K562 (cell line): ENCODE data around the gene NECTIN1. TPM values are rescaled to one million over a fixed set of nuclear protein-coding genes. Genes with fewer than 3 reads are reported as not detected.

Source experiments
- ATAC-seq: fragments of 200-7000 bp; cut with Tn5 transposase; 3 replicates; pipeline ENCODE4 v1.9.1; 2020; ENCODE audit warnings: moderate library complexity
- BruUV-seq: library from RNA; stranded (reverse); fragments of 400-500 nt; replicated peaks from 2 replicates; lab custom pipeline; 2021; lab: Mats Ljungman, UMichigan
- CTCF ChIA-PET: fragments of 300-600 bp; formaldehyde crosslinking; extraction: SDS; loops from one replicate; lab custom pipeline; 2021; ENCODE audit warnings: low intra/inter-chr PET ratio; lab: Yijun Ruan, JAX
- POLR2A ChIA-PET: fragments of 300-600, 350-650 bp; sonication (Branson Sonifier 250); formaldehyde crosslinking; extraction: SDS; loops from one replicate; lab custom pipeline; 2021; ENCODE audit warnings: antibody characterized with exemption, inconsistent platforms; lab: Yijun Ruan, JAX
- DNase-seq, 4 experiments: peaks; one replicate each; pipeline versions ENCODE4 v3.0.0 to v3.0.0-alpha.2; 2011 to 2018; ENCODE audit warnings: low spot score in 3 of 4, mixed read lengths in 3 of 4; ENCODE audit errors: extremely low read depth in 1 of 4
- FAIRE-seq: peaks from 2 replicates; lab custom pipeline; 2011; peaks lifted over from hg19 to GRCh38; lab: Jason Lieb, UNC
- H2AFZ ChIP-seq: 2 replicates; pipeline ENCODE4 v1.6.0; 2011; ENCODE audit warnings: low read depth, low read length, control low read depth, inconsistent platforms
- H3K27ac ChIP-seq: fragments of 200-600 bp; 3 replicates; pipeline ENCODE4 v1.8.0; 2011; ENCODE audit warnings: low read depth, mild to moderate bottlenecking, control low read depth, inconsistent platforms, low read length, moderate library complexity, mixed read lengths; ENCODE audit errors: extremely low read depth
- H3K27me3 ChIP-seq, 2 experiments: fragments of 300-600 bp in 1 of 2; 2 replicates in 1 of 2; 3 replicates in 1 of 2; pipeline versions ENCODE4 v1.6.0 to v1.8.0; 2011; ENCODE audit warnings: inconsistent platforms in 2 of 2, low read length in 2 of 2, mild to moderate bottlenecking in 1 of 2, mixed read lengths in 1 of 2, moderate library complexity in 1 of 2; ENCODE audit not compliant: control insufficient read depth in 2 of 2, insufficient read depth in 2 of 2
- H3K36me3 ChIP-seq: fragments of 300-600 bp; 3 replicates; pipeline ENCODE4 v1.8.0; 2011; ENCODE audit warnings: mild to moderate bottlenecking, low read length, inconsistent platforms; ENCODE audit not compliant: control insufficient read depth, insufficient read depth
- H3K4me1 ChIP-seq, 2 experiments: fragments of 200-600 bp in 1 of 2; replicated peaks in 1 of 2; 2 replicates in 1 of 2; 3 replicates in 1 of 2; pipeline versions ENCODE4 v1.5.1 to v1.8.0; 2011; ENCODE audit warnings: inconsistent platforms in 2 of 2, low read length in 2 of 2, mild to moderate bottlenecking in 1 of 2, mixed read lengths in 1 of 2, moderate library complexity in 1 of 2; ENCODE audit not compliant: control insufficient read depth in 2 of 2, insufficient read depth in 2 of 2
- H3K4me2 ChIP-seq: 2 replicates; pipeline ENCODE4 v1.6.1; 2011; ENCODE audit warnings: low read length, control low read depth, inconsistent platforms, mixed read lengths; ENCODE audit not compliant: insufficient read depth
- H3K4me3 ChIP-seq: fragments of 200-600 bp; sonication (generic), shearing (Covaris generic); 2 replicates; pipeline ENCODE4 v1.5.1; 2016; ENCODE audit warnings: control low read depth, inconsistent platforms
- H3K79me2 ChIP-seq: fragments of 200-600 bp; 3 replicates; pipeline ENCODE4 v1.8.0; 2011; ENCODE audit warnings: low read length, inconsistent platforms; ENCODE audit not compliant: control insufficient read depth, insufficient read depth
- H3K9ac ChIP-seq, 2 experiments: 2 replicates each; pipeline versions ENCODE4 v1.6.0 to v1.6.1; 2011; ENCODE audit warnings: low read depth in 2 of 2, low read length in 2 of 2, control low read depth in 1 of 2, inconsistent platforms in 1 of 2, mild to moderate bottlenecking in 1 of 2, mixed read lengths in 1 of 2; ENCODE audit not compliant: insufficient read depth in 1 of 2
- H3K9me1 ChIP-seq: one replicate; pipeline ENCODE4 v1.6.0; 2011; ENCODE audit warnings: inconsistent platforms, mild to moderate bottlenecking, low read length, moderate library complexity; ENCODE audit not compliant: control insufficient read depth, insufficient read depth
- H3K9me3 ChIP-seq: replicated peaks from 2 replicates; pipeline ENCODE4 v1.5.1; 2011; ENCODE audit warnings: low read depth, low read length, inconsistent platforms; ENCODE audit not compliant: control insufficient read depth, insufficient read depth
- H4K20me1 ChIP-seq: replicated peaks from 2 replicates; pipeline ENCODE4 v1.6.1; 2011; ENCODE audit warnings: low read length, inconsistent platforms, mixed read lengths; ENCODE audit not compliant: control insufficient read depth, insufficient read depth
- CBX2 ChIP-seq: fragments of 200-600 bp; sonication (generic); IDR thresholded peaks from one replicate; pipeline ENCODE4 v1.6.1; 2012; ENCODE audit warnings: mild to moderate bottlenecking, low read length, inconsistent platforms; ENCODE audit not compliant: insufficient read depth, poor library complexity, severe bottlenecking
- FOXM1 ChIP-seq, 2 experiments: fragments of 450-650 bp in 1 of 2; sonication (generic) in 1 of 2; formaldehyde crosslinking in 1 of 2; IDR thresholded peaks; 2 replicates each; pipeline versions ENCODE4 v1.6.1 to v1.9.0; 2017 to 2022; ENCODE audit warnings: low read depth in 2 of 2, mild to moderate bottlenecking in 2 of 2, missing genetic modification reagents in 1 of 2, moderate library complexity in 1 of 2
- HDAC1 ChIP-seq, 2 experiments: fragments of 450-650 bp; IDR thresholded peaks; 2 replicates each; pipeline ENCODE4 v1.6.1; 2016 to 2017; ENCODE audit warnings: inconsistent platforms in 1 of 2, mild to moderate bottlenecking in 1 of 2, moderate library complexity in 1 of 2
- MTF1 ChIP-seq: fragments of 250-450 bp; sonication (Bioruptor Pico); IDR thresholded peaks from 2 replicates; pipeline ENCODE4 v1.9.0; 2021; ENCODE audit warnings: moderate library complexity, mild to moderate bottlenecking, inconsistent platforms, borderline replicate concordance
- PRMT5 ChIP-seq: sonication (generic); formaldehyde crosslinking; IDR thresholded peaks from 2 replicates; pipeline ENCODE4 v1.5.0; 2020; ENCODE audit warnings: missing genetic modification reagents
- RCOR1 ChIP-seq, 2 experiments: IDR thresholded peaks; 2 replicates each; pipeline ENCODE4 v1.6.1; 2012; ENCODE audit warnings: low read depth in 2 of 2, low read length in 2 of 2, borderline replicate concordance in 1 of 2, improper control_type of control experiment in 1 of 2
- SRSF9 ChIP-seq: fragments of 200-400 bp; formaldehyde crosslinking; IDR thresholded peaks from 2 replicates; pipeline ENCODE4 v1.6.1; 2017; ENCODE audit warnings: low read depth, low read length, borderline replicate concordance
- ZFP1 ChIP-seq: fragments of 450-650 bp; formaldehyde crosslinking; IDR thresholded peaks from 2 replicates; pipeline ENCODE4 v1.4.0; 2020; ENCODE audit warnings: mild to moderate bottlenecking, mixed read lengths
- ZNF282 ChIP-seq: sonication (generic); formaldehyde crosslinking; IDR thresholded peaks from 2 replicates; pipeline ENCODE4 v1.8.1; 2023; ENCODE audit warnings: missing genetic modification reagents
- ZNF408 ChIP-seq: fragments of 250-450 bp; sonication (Bioruptor Pico); IDR thresholded peaks from 2 replicates; pipeline ENCODE4 v1.4.0; 2020; ENCODE audit warnings: low read depth, mild to moderate bottlenecking, moderate library complexity
- ZNF76 ChIP-seq: fragments of 250-450 bp; sonication (Bioruptor Pico); IDR thresholded peaks from 2 replicates; pipeline ENCODE4 v1.4.0; 2020; ENCODE audit warnings: mild to moderate bottlenecking, moderate library complexity, borderline replicate concordance
- WGBS: fragments of 100-300 bp; shearing (Covaris generic); methylation state at CpG from one replicate; pipeline ENCODE4 v1.1.6; 2016; ENCODE audit warnings: low coverage, mixed read lengths; ENCODE audit not compliant: insufficient coverage; ENCODE audit errors: missing lambda C conversion rate; 5-methylcytosine and 5-hydroxymethylcytosine counted together
- in situ Hi-C: fragments of 300-500 bp; cut with MboI; formaldehyde crosslinking; loops from 4 replicates; pipeline ENCODE4 v1.15.0; 2018; ENCODE audit warnings: inconsistent platforms, mixed read lengths
- intact Hi-C: fragments of 100-400 bp; cut with micrococcal nuclease; formaldehyde crosslinking; loops from 2 replicates; pipeline ENCODE4 v1.14.2; 2022
- polyA plus RNA-seq, 8 experiments: library from polyadenylated mRNA; depleted of rRNA in 4 of 8; stranded (reverse) in 5 of 8; unstranded in 3 of 8; fragments of >200 nt; fragmentation: Nextera tagmentation in 2 of 8; fragmentation: Illumina TruSeq in 1 of 8; extraction: Ambion mirVana in 2 of 8; extraction: Trizol in 1 of 8; gene quantifications; 2 replicates each; pipeline versions ENCODE4 v1.2.1 to v1.2.3, GENCODE V29; 2011 to 2014; ENCODE audit warnings: inconsistent platforms in 1 of 8, missing spikeins in 1 of 8
- total RNA-seq, 7 experiments: library from RNA; depleted of rRNA in 6 of 7; stranded (reverse); fragments of >200 nt in 6 of 7; fragmentation: Illumina TruSeq in 2 of 7; extraction: Trizol in 2 of 7; gene quantifications; 2 replicates each; pipeline versions ENCODE4 v1.2.1 to v1.2.3, GENCODE V29; 2011 to 2021; ENCODE audit warnings: low replicate concordance in 1 of 7
- TF ChIP-seq, protein P1 (sequence below): fragments of 450-650 bp; formaldehyde crosslinking; IDR thresholded peaks from 2 replicates; pipeline ENCODE4 v1.4.0; 2022; ENCODE audit warnings: missing genetic modification characterization

Gene NECTIN1
- total and polyA plus RNA-seq, 9 of the 15 experiments (the other 6 are each of a cell fraction or from before 2014, with no cell fraction given), result 0.09 to 0.53 (median 0.23) TPM; not detected in 2

DNA sequence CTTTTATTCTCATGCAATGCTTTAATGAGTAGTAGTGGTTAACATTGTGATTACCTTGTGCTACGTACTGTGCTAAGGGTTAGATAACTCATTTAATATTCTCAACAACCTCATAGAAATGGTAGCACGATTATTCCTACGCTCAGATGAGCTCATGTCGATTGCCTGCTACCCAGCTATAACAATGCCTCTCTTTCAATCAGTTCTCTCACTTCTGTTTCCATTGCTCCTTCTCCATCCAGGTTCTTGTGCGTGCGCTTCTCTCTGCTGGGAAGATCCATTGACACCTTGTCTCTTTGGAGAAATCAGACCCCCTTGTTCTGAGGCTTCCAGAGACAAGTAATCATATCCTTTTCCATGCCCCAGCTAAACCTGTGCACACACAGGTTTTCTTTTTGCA is 120.8 kb downstream of the NECTIN1 start:
- H3K9me1 ChIP-seq, result no peaks in the 10 kb centered on the region
- FAIRE-seq (no peak), ATAC-seq (no peak), DNase-seq (no peak)
- peaks cover 0 to under 1% of the 10 kb centered on the region in 2 experiments; a peak in 1 of 5 replicates for H3K4me1 ChIP-seq
- in situ Hi-C loops (no loop called here), intact Hi-C loops (no loop called here)
- 0 out of 2 replicates have a peak, but pooled peaks cover 3% of the 10 kb centered on the region for H4K20me1 ChIP-seq
- no peaks in the 10 kb centered on the region for H3K79me2 ChIP-seq
- H3K9me3 ChIP-seq, result no peaks in the 10 kb centered on the region
- no peak overlapping the region for H3K4me2 ChIP-seq
- no TSS peak for BruUV-seq
- CTCF ChIA-PET, result interaction anchor here (0.6 kb wide), 1 partner anchor 121 kb away, joined by 4 read pairs; no protein-coding TSS in a partner anchor
- H3K27ac ChIP-seq, result no peak overlapping the region
- WGBS, result 0% methylated on average over 6 of the region's 6 CpGs
- no peak overlapping the region for H3K9ac ChIP-seq
- H3K4me3 ChIP-seq, result no peak overlapping the region
- H2AFZ ChIP-seq, result no peak overlapping the region
- POLR2A ChIA-PET, result no interaction called here
- TF ChIP-seq RCOR1 (IDR thresholded peaks at IDR 0.05; ENCODE audit: borderline replicate concordance in 1 of 2, low read depth in 2 of 2, low read length in 2 of 2), result no peak
- no peak for TF ChIP-seq FOXM1 (IDR thresholded peaks at IDR 0.05; ENCODE audit: low read depth)
- TF ChIP-seq FOXM1 (CRISPR knock-in tag; IDR thresholded peaks at IDR 0.05; ENCODE audit: low read depth), result no peak
- TF ChIP-seq ZNF282 (CRISPR knock-in tag), result no peak
- TF ChIP-seq, all 486 proteins: peak for 0
- Histone ChIP-seq H3K36me3 (no peaks in the 10 kb centered on the region), H3K27me3 (peaks cover 32 to 53% of the 10 kb centered on the region in 2 experiments; a peak in 4 of 5 replicates)

DNA sequence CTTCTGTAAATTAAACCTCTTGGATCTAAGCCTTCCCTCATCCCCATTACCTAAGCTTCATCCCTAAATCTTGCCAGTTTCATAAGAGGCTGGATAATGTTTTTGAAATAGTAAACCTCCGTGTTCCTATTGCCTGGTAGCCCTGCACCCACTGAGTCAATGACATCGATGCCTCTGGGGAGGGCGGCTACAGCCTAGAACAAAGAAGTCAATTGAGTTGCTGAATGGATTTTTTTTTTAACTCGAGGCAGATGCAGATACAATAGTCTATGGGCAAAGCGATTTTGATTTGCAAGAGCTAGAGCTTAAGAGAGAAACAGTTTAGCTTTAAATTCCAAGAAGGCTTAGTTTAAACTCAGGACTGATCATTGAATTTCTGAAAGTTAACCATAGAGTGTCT is 121.3 kb downstream of the NECTIN1 start:
- intact Hi-C loops (no loop called here), in situ Hi-C loops (no loop called here)
- ATAC-seq, result no peak
- no TSS peak for BruUV-seq
- Histone ChIP-seq H3K9ac (no peak overlapping the region), H3K27me3 (peaks cover 29 to 53% of the 10 kb centered on the region in 2 experiments; a peak in 4 of 5 replicates), H2AFZ (no peak overlapping the region), H3K27ac (no peak overlapping the region), H3K4me1 (peaks cover 0 to 6% of the 10 kb centered on the region in 2 experiments; a peak in 1 of 5 replicates), H3K36me3 (no peaks in the 10 kb centered on the region), H4K20me1 (no peaks in the 10 kb centered on the region), H3K79me2 (no peaks in the 10 kb centered on the region), H3K4me2 (no peak overlapping the region), H3K9me1 (no peaks in the 10 kb centered on the region), H3K4me3 (no peak overlapping the region), H3K9me3 (no peaks in the 10 kb centered on the region)
- ChIA-PET POLR2A (interaction anchor here (0.6 kb wide), 2 partner anchors 9 to 13 kb away, joined by 3 to 4 read pairs; no protein-coding TSS in a partner anchor), CTCF (no interaction called here)
- DNase-seq, result no peak
- no peak for FAIRE-seq
- 0% methylated on average over 5 of the region's 5 CpGs for WGBS
- TF ChIP-seq MTF1 (no peak), SRSF9 (no peak), CBX2 (no peak), HDAC1 (IDR thresholded peaks at IDR 0.05) (no peak), ZNF76 (no peak), PRMT5 (CRISPR knock-in tag) (no peak), ZFP1 (no peak), ZNF408 (CRISPR knock-in tag) (no peak)
- TF ChIP-seq, protein P1, sequence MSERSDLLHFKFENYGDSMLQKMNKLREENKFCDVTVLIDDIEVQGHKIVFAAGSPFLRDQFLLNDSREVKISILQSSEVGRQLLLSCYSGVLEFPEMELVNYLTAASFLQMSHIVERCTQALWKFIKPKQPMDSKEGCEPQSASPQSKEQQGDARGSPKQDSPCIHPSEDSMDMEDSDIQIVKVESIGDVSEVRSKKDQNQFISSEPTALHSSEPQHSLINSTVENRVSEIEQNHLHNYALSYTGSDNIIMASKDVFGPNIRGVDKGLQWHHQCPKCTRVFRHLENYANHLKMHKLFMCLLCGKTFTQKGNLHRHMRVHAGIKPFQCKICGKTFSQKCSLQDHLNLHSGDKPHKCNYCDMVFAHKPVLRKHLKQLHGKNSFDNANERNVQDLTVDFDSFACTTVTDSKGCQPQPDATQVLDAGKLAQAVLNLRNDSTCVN (CRISPR knock-in tag), result no peak
